H1 (cell line): ENCODE measurements around the gene GRK3. TPM values are rescaled to one million over a fixed set of nuclear protein-coding genes. Genes with fewer than 3 reads are reported as not detected.

Experiments used
- CTCF ChIA-PET: fragments of 300-600 bp; sonication (Branson Sonifier 250); formaldehyde crosslinking; loops from one replicate; lab custom pipeline; 2021; ENCODE audit not compliant: partially characterized antibody; lab: Charles Lee
- POLR2A ChIA-PET: fragments of 300-600 bp; sonication (Branson Sonifier 250); formaldehyde crosslinking; loops from one replicate; lab custom pipeline; 2021; ENCODE audit warnings: inconsistent platforms; ENCODE audit not compliant: partially characterized antibody; lab: Charles Lee
- DNase-seq, 2 experiments: peaks; one replicate each; pipeline versions ENCODE4 v3.0.0 to v3.0.0-alpha.2; 2010 to 2022; ENCODE audit warnings: low spot score in 2 of 2, low read depth in 1 of 2, mixed read lengths in 1 of 2
- FAIRE-seq: peaks from 2 replicates; lab custom pipeline; 2011; peaks lifted over from hg19 to GRCh38; lab: Jason Lieb, UNC
- H2AFZ ChIP-seq: 2 replicates; pipeline ENCODE4 v1.8.1; 2012; ENCODE audit warnings: low read length, inconsistent platforms
- H2AK5ac ChIP-seq: 2 replicates; pipeline ENCODE4 v1.6.1; 2013; ENCODE audit warnings: low read depth, low read length
- H2BK120ac ChIP-seq: replicated peaks from 2 replicates; pipeline ENCODE3; 2013; ENCODE audit warnings: low read depth, low read length, inconsistent platforms
- H2BK12ac ChIP-seq: 2 replicates; pipeline ENCODE4 v1.6.1; 2013; ENCODE audit warnings: low read depth, low read length
- H2BK15ac ChIP-seq: 2 replicates; pipeline ENCODE4 v1.6.1; 2013; ENCODE audit warnings: low read length
- H2BK20ac ChIP-seq: 2 replicates; pipeline ENCODE4 v1.6.1; 2013; ENCODE audit warnings: low read length
- H2BK5ac ChIP-seq: 2 replicates; pipeline ENCODE4 v1.6.1; 2013; ENCODE audit warnings: low read depth, low read length
- H3K14ac ChIP-seq: 2 replicates; pipeline ENCODE4 v1.6.1; 2013; ENCODE audit warnings: inconsistent platforms; ENCODE audit not compliant: insufficient read length
- H3K18ac ChIP-seq: 2 replicates; pipeline ENCODE4 v1.6.1; 2013; ENCODE audit warnings: low read length; ENCODE audit errors: extremely low read depth
- H3K23ac ChIP-seq: 2 replicates; pipeline ENCODE4 v1.6.1; 2013; ENCODE audit warnings: inconsistent platforms; ENCODE audit not compliant: insufficient read length
- H3K23me2 ChIP-seq: 2 replicates; pipeline ENCODE4 v1.6.1; 2013; ENCODE audit warnings: low read depth, low read length
- H3K27ac ChIP-seq: 2 replicates; pipeline ENCODE4 v1.6.1; 2011; ENCODE audit warnings: low read depth, low read length, inconsistent platforms
- H3K27me3 ChIP-seq, 4 experiments: replicated peaks in 1 of 4; 1 replicate in 1 of 4; 2 replicates in 3 of 4; pipeline versions ENCODE4 v1.6.1 to v1.8.1; 2011 to 2013; ENCODE audit warnings: low read length in 3 of 4, mild to moderate bottlenecking in 3 of 4, inconsistent platforms in 2 of 4, mixed read lengths in 2 of 4, moderate library complexity in 1 of 4; ENCODE audit not compliant: control insufficient read depth in 3 of 4, insufficient read depth in 3 of 4; ENCODE audit errors: extremely low read depth in 1 of 4
- H3K36me3 ChIP-seq, 4 experiments: 2 replicates each; pipeline versions ENCODE4 v1.6.1 to v1.8.1; 2011 to 2013; ENCODE audit warnings: mild to moderate bottlenecking in 4 of 4, low read length in 3 of 4, moderate library complexity in 2 of 4, control low read depth in 1 of 4, inconsistent platforms in 1 of 4; ENCODE audit not compliant: insufficient read depth in 4 of 4, control insufficient read depth in 2 of 4
- H3K4ac ChIP-seq: replicated peaks from 2 replicates; pipeline ENCODE3; 2013; ENCODE audit warnings: low read length, low read depth, mixed read lengths, inconsistent platforms; ENCODE audit not compliant: insufficient read length
- H3K4me1 ChIP-seq, 4 experiments: replicated peaks in 1 of 4; 1 replicate in 1 of 4; 2 replicates in 3 of 4; pipeline versions ENCODE4 v1.6.1 to v1.8.1; 2011 to 2013; ENCODE audit warnings: low read length in 3 of 4, inconsistent platforms in 2 of 4, mixed read lengths in 1 of 4; ENCODE audit not compliant: insufficient read depth in 4 of 4, control insufficient read depth in 3 of 4
- H3K4me2 ChIP-seq, 2 experiments: 2 replicates each; pipeline versions ENCODE4 v1.6.1 to v1.8.1; 2011 to 2013; ENCODE audit warnings: low read depth in 2 of 2, low read length in 2 of 2, control low read depth in 1 of 2, inconsistent platforms in 1 of 2, mild to moderate bottlenecking in 1 of 2; ENCODE audit not compliant: insufficient read depth in 1 of 2
- H3K4me3 ChIP-seq, 4 experiments: fragments of 200-600, 300-600 bp in 1 of 4; sonication (generic), shearing (Covaris generic), sonication (Bioruptor Twin) in 1 of 4; 2 replicates each; pipeline versions ENCODE4 v1.5.1 to v1.8.1; 2011 to 2016; ENCODE audit warnings: low read length in 4 of 4, low read depth in 3 of 4, control low read depth in 2 of 4, inconsistent platforms in 2 of 4, mild to moderate bottlenecking in 2 of 4, mixed read lengths in 1 of 4, moderate library complexity in 1 of 4; ENCODE audit not compliant: insufficient read depth in 2 of 4; ENCODE audit errors: extremely low read depth in 1 of 4
- H3K56ac ChIP-seq: replicated peaks from 2 replicates; pipeline ENCODE3; 2013; ENCODE audit warnings: low read depth, mild to moderate bottlenecking, mixed read lengths, low read length, inconsistent platforms; ENCODE audit not compliant: insufficient read length
- H3K79me1 ChIP-seq: 2 replicates; pipeline ENCODE4 v1.6.1; 2013; ENCODE audit warnings: low read depth, low read length, control low read depth
- H3K79me2 ChIP-seq, 2 experiments: 2 replicates each; pipeline versions ENCODE4 v1.6.1 to v1.8.1; 2012 to 2013; ENCODE audit warnings: low read length in 2 of 2, mild to moderate bottlenecking in 2 of 2, inconsistent platforms in 1 of 2; ENCODE audit not compliant: insufficient read depth in 2 of 2, control insufficient read depth in 1 of 2
- H3K9ac ChIP-seq, 4 experiments: replicated peaks in 1 of 4; 1 replicate in 1 of 4; 2 replicates in 3 of 4; pipeline versions ENCODE4 v1.6.1 to v1.8.1; 2011 to 2013; ENCODE audit warnings: low read depth in 3 of 4, low read length in 3 of 4, control low read depth in 2 of 4, mild to moderate bottlenecking in 2 of 4, moderate library complexity in 2 of 4, inconsistent platforms in 1 of 4; ENCODE audit errors: extremely low read depth in 1 of 4
- H3K9me3 ChIP-seq, 2 experiments: 2 replicates each; pipeline versions ENCODE4 v1.6.1 to v1.8.1; 2012 to 2013; ENCODE audit warnings: mild to moderate bottlenecking in 2 of 2, moderate library complexity in 2 of 2, control low read depth in 1 of 2, inconsistent platforms in 1 of 2, low read depth in 1 of 2, low read length in 1 of 2, mixed read lengths in 1 of 2; ENCODE audit not compliant: insufficient read depth in 2 of 2
- H4K20me1 ChIP-seq, 2 experiments: replicated peaks in 1 of 2; 2 replicates each; pipeline versions ENCODE3 to v1.8.1; 2011 to 2013; ENCODE audit warnings: inconsistent platforms in 2 of 2, low read length in 2 of 2, mild to moderate bottlenecking in 1 of 2; ENCODE audit not compliant: insufficient read depth in 2 of 2, control insufficient read depth in 1 of 2
- H4K5ac ChIP-seq: 2 replicates; pipeline ENCODE4 v1.6.1; 2013; ENCODE audit warnings: low read length, low read depth, mixed read lengths, inconsistent platforms; ENCODE audit not compliant: insufficient read length
- H4K8ac ChIP-seq: 2 replicates; pipeline ENCODE4 v1.8.0; 2013; ENCODE audit warnings: mild to moderate bottlenecking, moderate library complexity, low read length, inconsistent platforms; ENCODE audit not compliant: insufficient read depth; ENCODE audit errors: extremely low read depth
- H4K91ac ChIP-seq: replicated peaks from 2 replicates; pipeline ENCODE3; 2013; ENCODE audit warnings: low read length, mixed read lengths, inconsistent platforms; ENCODE audit not compliant: insufficient read length
- EGR1 ChIP-seq: IDR thresholded peaks from 2 replicates; pipeline ENCODE4 v1.6.1; 2011; ENCODE audit warnings: low read depth, low read length, borderline replicate concordance
- POLR2A ChIP-seq, 2 experiments: IDR thresholded peaks; 1 replicate in 1 of 2; 2 replicates in 1 of 2; pipeline ENCODE4 v1.6.1; 2011; ENCODE audit warnings: low read depth in 2 of 2, low read length in 2 of 2, mild to moderate bottlenecking in 2 of 2; ENCODE audit errors: control extremely low read depth in 1 of 2
- RBBP5 ChIP-seq: IDR thresholded peaks from 2 replicates; pipeline ENCODE4 v1.7.1; 2012; ENCODE audit warnings: low read depth, mild to moderate bottlenecking, inconsistent platforms, low read length, moderate library complexity, borderline replicate concordance
- RXRA ChIP-seq: IDR thresholded peaks from 2 replicates; pipeline ENCODE4 v1.6.1; 2011; ENCODE audit warnings: low read depth, mild to moderate bottlenecking, low read length, moderate library complexity; ENCODE audit not compliant: insufficient read depth
- SP4 ChIP-seq: IDR thresholded peaks from 2 replicates; pipeline ENCODE4 v1.6.1; 2012; ENCODE audit warnings: low read length, inconsistent platforms
- TAF7 ChIP-seq: optimal IDR thresholded peaks from 2 replicates; pipeline ENCODE3; 2011; ENCODE audit warnings: low read depth, mild to moderate bottlenecking, inconsistent platforms, low read length, moderate library complexity, borderline replicate concordance
- TCF12 ChIP-seq: IDR thresholded peaks from 2 replicates; pipeline ENCODE4 v1.6.1; 2011; ENCODE audit warnings: low read depth, mild to moderate bottlenecking, low read length
- ZNF274 ChIP-seq: IDR thresholded peaks from 2 replicates; pipeline ENCODE4 v1.7.0; 2012; ENCODE audit warnings: low read length, borderline replicate concordance; ENCODE audit errors: extremely low read depth
- WGBS, 2 experiments: shearing (Covaris generic) in 1 of 2; methylation state at CpG; one replicate each; pipeline versions ENCODE4 v1.1.6 to v1.1.7; 2013 to 2015; ENCODE audit warnings: low lambda C conversion rate in 2 of 2, mixed read lengths in 2 of 2, inconsistent platforms in 1 of 2, low coverage in 1 of 2, missing lambda C conversion rate in 1 of 2; ENCODE audit not compliant: insufficient replicate concordance in 2 of 2, insufficient coverage in 1 of 2, insufficient read length in 1 of 2; ENCODE audit errors: extremely low coverage in 1 of 2, missing lambda C conversion rate in 1 of 2; 5-methylcytosine and 5-hydroxymethylcytosine counted together
- polyA plus RNA-seq, 7 experiments: library from polyadenylated mRNA; depleted of rRNA in 3 of 7; stranded (reverse) in 5 of 7; unstranded in 2 of 7; fragments of >200 nt in 5 of 7; fragments of 200-250 nt in 2 of 7; gene quantifications; 1 replicate in 5 of 7; 2 replicates in 1 of 7; 4 replicates in 1 of 7; pipeline versions ENCODE4 v1.2.1 to v1.2.3, GENCODE V29; 2011 to 2013; ENCODE audit warnings: missing spikeins in 2 of 7, mixed read lengths in 2 of 7
- total RNA-seq: library from RNA; stranded (reverse); fragmentation: NEBNext Ultra II Directional; extraction: Animal tissue kit (Norgen Biotek cat#: 25700); gene quantifications from 2 replicates; pipeline ENCODE4 v1.2.1, GENCODE V29; 2021

Gene GRK3
- total and polyA plus RNA-seq, 2 of the 8 experiments (the other 6 are each of a cell fraction or from before 2014, with no cell fraction given): 7.5 to 35.3 TPM

DNA sequence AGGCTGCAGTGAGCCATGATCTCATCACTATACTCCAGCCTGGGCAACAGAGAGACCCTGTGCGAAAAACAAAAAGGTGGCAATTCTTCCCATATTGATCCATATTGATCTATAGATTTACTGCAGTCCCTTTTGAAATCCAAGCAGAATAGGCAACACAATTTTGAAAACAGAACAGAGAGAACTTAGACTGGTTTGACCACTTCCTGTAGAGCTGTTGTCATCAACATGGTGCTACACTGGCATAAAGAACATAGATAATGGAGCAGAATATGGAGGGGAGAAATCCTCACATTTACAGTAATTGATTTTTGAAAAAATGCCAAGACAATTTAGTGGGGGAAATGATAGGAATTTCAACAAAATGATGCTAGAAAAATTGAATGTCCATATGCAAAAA, 34.1 kb downstream of the GRK3 start:
- Histone ChIP-seq H4K91ac (no peak overlapping the region), H4K5ac (no peak overlapping the region), H2BK12ac (no peak overlapping the region), H2BK5ac (no peak overlapping the region), H3K23ac (no peak overlapping the region), H3K4me3 (no peak overlapping the region), H3K27ac (no peak overlapping the region), H4K20me1 (no peaks in the 10 kb centered on the region), H3K79me1 (no peaks in the 10 kb centered on the region), H4K8ac (no peak overlapping the region)
- POLR2A ChIA-PET: no interaction called here
- FAIRE-seq (no peak), DNase-seq (no peak)
- WGBS, 2 experiments: 75% methylated on average over 1 of the region's 1 CpG; no CpG with 5 or more reads in 1 of the 2 experiments
- CTCF ChIA-PET: no interaction called here
- TF ChIP-seq RBBP5: no peak
- TF ChIP-seq ZNF274: no peak
- no peak for TF ChIP-seq SP4
- TF ChIP-seq RXRA: no peak
- no peak for TF ChIP-seq POLR2A (IDR thresholded peaks at IDR 0.05; ENCODE audit: control extremely low read depth in 1 of 2, low read depth in 2 of 2, low read length in 2 of 2)
- TF ChIP-seq TCF12: no peak
- TF ChIP-seq TAF7: no peak
- no peak for TF ChIP-seq EGR1
- TF ChIP-seq, all 59 proteins: peak for 0
- Histone ChIP-seq H3K9ac (no peak overlapping the region), H2AFZ (no peak overlapping the region), H2AK5ac (no peak overlapping the region), H3K4me2 (no peak overlapping the region), H3K18ac (no peak overlapping the region), H3K4me1 (no peaks in the 10 kb centered on the region), H3K79me2 (peaks cover 0 to 14% of the 10 kb centered on the region in 2 experiments; a peak in 2 of 4 replicates), H3K14ac (no peak overlapping the region), H2BK120ac (no peak overlapping the region), H2BK15ac (no peak overlapping the region), H3K36me3 (no peaks in the 10 kb centered on the region), H3K9me3 (no peaks in the 10 kb centered on the region), H3K27me3 (no peaks in the 10 kb centered on the region), H3K4ac (no peak overlapping the region), H3K23me2 (no peaks in the 10 kb centered on the region), H2BK20ac (no peak overlapping the region), H3K56ac (no peak overlapping the region)
